OCI-LY1 (cell line): ENCODE data around the gene PLEK.

Source experiments
- EZH2 ChIP-seq: fragments of 200-600 bp; sonication (generic), shearing (Covaris generic); IDR thresholded peaks from 2 replicates; pipeline ENCODE4 v1.8.0; 2017; ENCODE audit warnings: borderline replicate concordance, mixed run types, mild to moderate bottlenecking, antibody characterized with exemption, low read length, moderate library complexity, mixed read lengths
- TF ChIP-seq, protein P1 (sequence below): fragments of 200-600 bp; sonication (generic), shearing (Covaris generic); IDR thresholded peaks from 2 replicates; pipeline ENCODE4 v1.5.1; 2017; ENCODE audit warnings: mild to moderate bottlenecking, antibody characterized with exemption, low read length, moderate library complexity, mixed read lengths

DNA sequence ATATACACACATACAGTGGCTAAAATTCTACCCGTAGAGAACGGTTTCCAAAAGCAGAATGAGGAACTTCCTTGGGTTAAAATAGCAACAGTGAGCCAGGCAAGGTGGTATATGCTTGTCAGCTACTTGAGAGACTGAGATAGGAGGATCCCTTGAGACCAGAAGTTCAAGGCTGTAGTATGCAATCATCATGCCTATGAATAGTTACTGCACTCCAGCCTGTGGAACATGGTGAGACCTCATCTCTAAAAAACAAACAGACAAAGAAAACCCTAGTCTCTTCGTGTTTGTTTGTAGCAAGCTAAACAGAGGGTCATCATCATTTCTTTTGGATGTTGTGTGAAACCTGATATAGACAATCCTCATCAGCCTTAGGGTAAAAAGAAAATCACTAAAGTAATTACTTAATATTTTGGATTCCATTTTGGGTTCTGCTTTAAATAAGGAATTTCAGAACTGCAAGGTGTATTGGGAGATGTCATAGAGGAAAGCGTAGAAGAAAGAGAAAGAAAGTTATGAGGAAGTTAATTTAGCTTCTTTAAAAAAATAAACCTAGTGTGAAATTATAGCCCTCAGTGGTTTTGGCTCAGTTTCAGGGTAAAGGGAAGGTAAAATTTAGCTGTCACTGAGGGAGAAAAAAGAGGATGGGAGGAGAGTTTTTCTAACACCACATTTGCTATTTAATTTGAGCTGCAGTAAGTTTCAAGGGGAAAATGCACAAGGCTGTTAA, 46.5 kb downstream of the PLEK start:
- TF ChIP-seq, protein P1, sequence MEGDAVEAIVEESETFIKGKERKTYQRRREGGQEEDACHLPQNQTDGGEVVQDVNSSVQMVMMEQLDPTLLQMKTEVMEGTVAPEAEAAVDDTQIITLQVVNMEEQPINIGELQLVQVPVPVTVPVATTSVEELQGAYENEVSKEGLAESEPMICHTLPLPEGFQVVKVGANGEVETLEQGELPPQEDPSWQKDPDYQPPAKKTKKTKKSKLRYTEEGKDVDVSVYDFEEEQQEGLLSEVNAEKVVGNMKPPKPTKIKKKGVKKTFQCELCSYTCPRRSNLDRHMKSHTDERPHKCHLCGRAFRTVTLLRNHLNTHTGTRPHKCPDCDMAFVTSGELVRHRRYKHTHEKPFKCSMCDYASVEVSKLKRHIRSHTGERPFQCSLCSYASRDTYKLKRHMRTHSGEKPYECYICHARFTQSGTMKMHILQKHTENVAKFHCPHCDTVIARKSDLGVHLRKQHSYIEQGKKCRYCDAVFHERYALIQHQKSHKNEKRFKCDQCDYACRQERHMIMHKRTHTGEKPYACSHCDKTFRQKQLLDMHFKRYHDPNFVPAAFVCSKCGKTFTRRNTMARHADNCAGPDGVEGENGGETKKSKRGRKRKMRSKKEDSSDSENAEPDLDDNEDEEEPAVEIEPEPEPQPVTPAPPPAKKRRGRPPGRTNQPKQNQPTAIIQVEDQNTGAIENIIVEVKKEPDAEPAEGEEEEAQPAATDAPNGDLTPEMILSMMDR = no peak
- TF ChIP-seq EZH2 = no peak
